ENCODE measurements around the gene EHD1. TPM values are rescaled to one million over a fixed set of nuclear protein-coding genes. Genes with fewer than 3 reads are reported as not detected.

EHD1 gene
- total and polyA plus RNA-seq, 2 of the 4 experiments (the other 2 are of a cell fraction): 107 to 209 TPM

- peak overlapping the region; percentile 44 for H3K27ac ChIP-seq (ENCODE audit: insufficient read depth, low read length)
- intact Hi-C loops (cut with micrococcal nuclease) (loop anchor here (1.0 to 2.0 kb wide), 2 partner anchors 78 to 82 kb away; no protein-coding TSS in a partner anchor), dilution Hi-C loops (cut with HindIII; ENCODE audit: low sequenced_read_pairs, unreplicated experiment) (no loop called here), in situ Hi-C loops (cut with MboI; ENCODE audit: low sequenced_read_pairs) (loop anchor here (5.0 kb wide), 1 partner anchor 82 kb away; no protein-coding TSS in a partner anchor)
- peak overlapping the region; percentile 96 for H2AK9ac ChIP-seq (replicated peaks; ENCODE audit: low read depth, low read length, poor library complexity)
- H2AK5ac ChIP-seq (ENCODE audit: low read depth, low read length): peak overlapping the region; percentile 17; the same call in 1 of the 2 replicates
- peaks cover 2% of the 10 kb centered on the region for H4K20me1 ChIP-seq (ENCODE audit: insufficient read depth, low read length)
- H3K4ac ChIP-seq (ENCODE audit: low read depth, low read length): peak overlapping the region; percentile 64
- peak overlapping the region; percentile 81 for H3K9ac ChIP-seq (ENCODE audit: low read depth, low read length)
- no peak overlapping the region for H3K18ac ChIP-seq (ENCODE audit: low read depth, low read length)
- ATAC-seq (ENCODE audit: low read depth) (peak; percentile 12; the same call in 1 of the 2 replicates), DNase-seq (no peak)
- H2AFZ ChIP-seq (replicated peaks; ENCODE audit: low read length, poor library complexity): peak overlapping the region; percentile 100
- peak overlapping the region; percentile 83 for H3K4me3 ChIP-seq (ENCODE audit: insufficient read depth, low read depth, low read length)
- TF ChIP-seq RCOR1 (IDR thresholded peaks at IDR 0.05; ENCODE audit: insufficient replicate concordance, low read length) (no peak), SMC3 (IDR thresholded peaks at IDR 0.05; ENCODE audit: low read depth, low read length) (no peak), CHD1 (IDR thresholded peaks at IDR 0.05; ENCODE audit: low read depth, low read length) (no peak), CEBPB (IDR thresholded peaks at IDR 0.05; ENCODE audit: low read depth, low read length) (no peak), MAZ (IDR thresholded peaks at IDR 0.05; ENCODE audit: borderline replicate concordance, low read depth, low read length) (no peak), FOS (IDR thresholded peaks at IDR 0.05; ENCODE audit: low read depth, low read length) (no peak), POLR2A (IDR thresholded peaks at IDR 0.05; ENCODE audit: low read depth, low read length) (no peak), RFX5 (IDR thresholded peaks at IDR 0.05; ENCODE audit: low read depth, low read length) (no peak), ELK1 (IDR thresholded peaks at IDR 0.05; ENCODE audit: borderline replicate concordance, low read depth, low read length) (no peak), MAFK (IDR thresholded peaks at IDR 0.05; ENCODE audit: low read depth, low read length) (no peak), BHLHE40 (IDR thresholded peaks at IDR 0.05; ENCODE audit: low read depth, low read length) (no peak), NFE2L2 (IDR thresholded peaks at IDR 0.05; ENCODE audit: low read depth, low read length) (no peak), RAD21 (IDR thresholded peaks at IDR 0.05; ENCODE audit: low read length) (no peak)
- TF ChIP-seq, protein P1, sequence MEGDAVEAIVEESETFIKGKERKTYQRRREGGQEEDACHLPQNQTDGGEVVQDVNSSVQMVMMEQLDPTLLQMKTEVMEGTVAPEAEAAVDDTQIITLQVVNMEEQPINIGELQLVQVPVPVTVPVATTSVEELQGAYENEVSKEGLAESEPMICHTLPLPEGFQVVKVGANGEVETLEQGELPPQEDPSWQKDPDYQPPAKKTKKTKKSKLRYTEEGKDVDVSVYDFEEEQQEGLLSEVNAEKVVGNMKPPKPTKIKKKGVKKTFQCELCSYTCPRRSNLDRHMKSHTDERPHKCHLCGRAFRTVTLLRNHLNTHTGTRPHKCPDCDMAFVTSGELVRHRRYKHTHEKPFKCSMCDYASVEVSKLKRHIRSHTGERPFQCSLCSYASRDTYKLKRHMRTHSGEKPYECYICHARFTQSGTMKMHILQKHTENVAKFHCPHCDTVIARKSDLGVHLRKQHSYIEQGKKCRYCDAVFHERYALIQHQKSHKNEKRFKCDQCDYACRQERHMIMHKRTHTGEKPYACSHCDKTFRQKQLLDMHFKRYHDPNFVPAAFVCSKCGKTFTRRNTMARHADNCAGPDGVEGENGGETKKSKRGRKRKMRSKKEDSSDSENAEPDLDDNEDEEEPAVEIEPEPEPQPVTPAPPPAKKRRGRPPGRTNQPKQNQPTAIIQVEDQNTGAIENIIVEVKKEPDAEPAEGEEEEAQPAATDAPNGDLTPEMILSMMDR (conservative IDR thresholded peaks at IDR 0.05; ENCODE audit: low read depth, low read length): no peak
- TF ChIP-seq, protein P2, sequence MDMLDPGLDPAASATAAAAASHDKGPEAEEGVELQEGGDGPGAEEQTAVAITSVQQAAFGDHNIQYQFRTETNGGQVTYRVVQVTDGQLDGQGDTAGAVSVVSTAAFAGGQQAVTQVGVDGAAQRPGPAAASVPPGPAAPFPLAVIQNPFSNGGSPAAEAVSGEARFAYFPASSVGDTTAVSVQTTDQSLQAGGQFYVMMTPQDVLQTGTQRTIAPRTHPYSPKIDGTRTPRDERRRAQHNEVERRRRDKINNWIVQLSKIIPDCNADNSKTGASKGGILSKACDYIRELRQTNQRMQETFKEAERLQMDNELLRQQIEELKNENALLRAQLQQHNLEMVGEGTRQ (IDR thresholded peaks at IDR 0.05; ENCODE audit: low read depth, low read length): no peak
- H2BK120ac ChIP-seq (ENCODE audit: low read depth, low read length): no peak overlapping the region
- H2BK5ac ChIP-seq (ENCODE audit: low read depth, low read length, poor library complexity, severe bottlenecking): peak overlapping the region; percentile 32
- H3K56ac ChIP-seq (ENCODE audit: extremely low read depth, insufficient read depth, low read length): peak overlapping the region; percentile 54; the same call in 1 of the 2 replicates
- 0 out of 2 replicates have a peak overlapping the region, but pooled peaks have one; percentile 3 for H4K5ac ChIP-seq (ENCODE audit: low read depth, low read length)
- WGBS, 2 experiments (ENCODE audit: extremely low coverage in 2 of 2, insufficient read length in 1 of 2): 0% methylated on average over 8 of the region's 24 CpGs; no CpG with 5 or more reads in 1 of the 2 experiments
- H3K4me2 ChIP-seq (ENCODE audit: low read depth, low read length): peak overlapping the region; percentile 96
- H3K4me1 ChIP-seq (ENCODE audit: control insufficient read depth, insufficient read depth, low read length): peaks cover 7% of the 10 kb centered on the region
- BruUV-seq (replicated peaks): no TSS peak
- CTCF ChIA-PET: interaction anchor here (1.5 kb wide), 1 partner anchor 72 kb away, joined by 3 read pairs; the partner anchor contains the start of gene BATF2
- H3K27me3 ChIP-seq (ENCODE audit: control insufficient read depth, insufficient read depth, low read length): no peaks in the 10 kb centered on the region
- peak overlapping the region; percentile 36; the same call in 1 of the 2 replicates for H4K91ac ChIP-seq (ENCODE audit: insufficient read depth, low read depth, low read length)
- peak overlapping the region in 1 of 2 experiments; percentile 40; a peak in 2 of 4 replicates for H4K8ac ChIP-seq (ENCODE audit: low read depth in 2 of 2, low read length in 2 of 2)
- 0 out of 2 replicates have a peak, but pooled peaks cover 6% of the 10 kb centered on the region for H3K9me1 ChIP-seq (ENCODE audit: insufficient read depth, low read length)
- no peak overlapping the region for H2BK20ac ChIP-seq (ENCODE audit: low read depth, low read length)
- H3K36me3 ChIP-seq (ENCODE audit: control insufficient read depth, insufficient read depth, low read length): peaks cover 20% of the 10 kb centered on the region
- no peaks in the 10 kb centered on the region for H3K9me3 ChIP-seq (ENCODE audit: control insufficient read depth, insufficient read depth, low read length)
- H3K79me1 ChIP-seq (ENCODE audit: low read depth in 1 of 2, low read length in 2 of 2): peaks cover 5 to 33% of the 10 kb centered on the region in 2 experiments; a peak in 3 of 4 replicates
- no peak overlapping the region for H2BK15ac ChIP-seq (ENCODE audit: low read depth, low read length)
- POLR2A ChIA-PET (ENCODE audit: unreplicated experiment): no interaction called here
- peak overlapping the region; percentile 86 for H3K23ac ChIP-seq (ENCODE audit: low read depth, low read length)
- H3K14ac ChIP-seq (replicated peaks; ENCODE audit: low read depth, low read length): peak overlapping the region; percentile 92
These were observed 46.5 kb upstream of the EHD1 start for GRCh38 chr11:64924910-64925284.

Data from IMR-90 (cell line).